Mesenchymal stem cell (in vitro differentiated cells and primary cell): ENCODE measurements around the gene NOL4L.

Source experiments
- DNase-seq: peaks from one replicate; pipeline ENCODE4 v3.0.0-alpha.2; 2013
- H2AFZ ChIP-seq: one replicate; pipeline ENCODE4 v1.6.1; 2013; ENCODE audit warnings: low read depth, mild to moderate bottlenecking, control low read depth, inconsistent platforms, low read length, moderate library complexity
- H2AK5ac ChIP-seq: 2 replicates; pipeline ENCODE4 v1.6.1; 2013; ENCODE audit warnings: low read length, moderate library complexity, mild to moderate bottlenecking, inconsistent platforms; ENCODE audit not compliant: severe bottlenecking
- H2BK120ac ChIP-seq: one replicate; pipeline ENCODE4 v1.6.1; 2013; ENCODE audit warnings: low read depth, mild to moderate bottlenecking, inconsistent platforms, low read length, moderate library complexity
- H2BK12ac ChIP-seq, 2 experiments: one replicate each; pipeline ENCODE4 v1.6.1; 2013; ENCODE audit warnings: inconsistent platforms in 2 of 2, low read length in 2 of 2, mild to moderate bottlenecking in 2 of 2, moderate library complexity in 2 of 2, control low read depth in 1 of 2
- H2BK15ac ChIP-seq: one replicate; pipeline ENCODE4 v1.6.1; 2013; ENCODE audit warnings: mild to moderate bottlenecking, low read depth, inconsistent platforms; ENCODE audit not compliant: poor library complexity, severe bottlenecking
- H2BK5ac ChIP-seq: 2 replicates; pipeline ENCODE4 v1.6.1; 2013; ENCODE audit warnings: low read depth, mild to moderate bottlenecking, low read length, control low read depth, inconsistent platforms; ENCODE audit not compliant: poor library complexity, severe bottlenecking
- H3K14ac ChIP-seq, 2 experiments: one replicate each; pipeline ENCODE4 v1.6.1; 2013; ENCODE audit warnings: inconsistent platforms in 2 of 2, low read length in 2 of 2, control low read depth in 1 of 2, mild to moderate bottlenecking in 1 of 2, moderate library complexity in 1 of 2
- H3K18ac ChIP-seq, 2 experiments: one replicate each; pipeline ENCODE4 v1.6.1; 2013; ENCODE audit warnings: inconsistent platforms in 2 of 2, low read length in 2 of 2, control low read depth in 1 of 2, low read depth in 1 of 2, mild to moderate bottlenecking in 1 of 2
- H3K23ac ChIP-seq, 2 experiments: one replicate each; pipeline ENCODE4 v1.6.1; 2013; ENCODE audit warnings: inconsistent platforms in 2 of 2, low read length in 2 of 2, mild to moderate bottlenecking in 2 of 2, moderate library complexity in 2 of 2, control low read depth in 1 of 2
- H3K27ac ChIP-seq: 2 replicates; pipeline ENCODE4 v1.5.1; 2013; ENCODE audit warnings: mild to moderate bottlenecking, moderate library complexity, low read length, control low read depth, inconsistent platforms; ENCODE audit not compliant: poor library complexity, severe bottlenecking
- H3K27me3 ChIP-seq, 2 experiments: 2 replicates each; pipeline versions ENCODE4 v1.6.1 to v1.7.0; 2013; ENCODE audit warnings: low read length in 2 of 2, mild to moderate bottlenecking in 2 of 2, moderate library complexity in 2 of 2, control low read depth in 1 of 2, inconsistent platforms in 1 of 2; ENCODE audit not compliant: control insufficient read depth in 1 of 2, insufficient read depth in 1 of 2
- H3K36me3 ChIP-seq, 2 experiments: 2 replicates each; pipeline versions ENCODE4 v1.6.1 to v1.7.0; 2013; ENCODE audit warnings: low read length in 2 of 2, control low read depth in 1 of 2, inconsistent platforms in 1 of 2, low read depth in 1 of 2, mild to moderate bottlenecking in 1 of 2; ENCODE audit not compliant: insufficient read depth in 2 of 2, control insufficient read depth in 1 of 2
- H3K4ac ChIP-seq, 2 experiments: one replicate each; pipeline ENCODE4 v1.6.1; 2013; ENCODE audit warnings: inconsistent platforms in 2 of 2, low read length in 2 of 2, mild to moderate bottlenecking in 2 of 2, moderate library complexity in 2 of 2, control low read depth in 1 of 2, low read depth in 1 of 2
- H3K4me1 ChIP-seq: 2 replicates; pipeline ENCODE4 v1.6.1; 2013; ENCODE audit warnings: low read depth, low read length, control low read depth; ENCODE audit not compliant: control insufficient read depth, insufficient read depth
- H3K4me2 ChIP-seq: 2 replicates; pipeline ENCODE4 v1.6.1; 2013; ENCODE audit warnings: low read length, mild to moderate bottlenecking, inconsistent platforms; ENCODE audit not compliant: poor library complexity, severe bottlenecking
- H3K4me3 ChIP-seq, 2 experiments: 2 replicates each; pipeline versions ENCODE4 v1.5.1 to v1.7.0; 2013; ENCODE audit warnings: low read length in 2 of 2, mild to moderate bottlenecking in 2 of 2, control low read depth in 1 of 2, low read depth in 1 of 2; ENCODE audit not compliant: insufficient read depth in 1 of 2
- H3K79me1 ChIP-seq: replicated peaks from 2 replicates; pipeline ENCODE4 v1.6.1; 2013; ENCODE audit warnings: mild to moderate bottlenecking, control low read depth, low read length, inconsistent platforms; ENCODE audit not compliant: poor library complexity, severe bottlenecking
- H3K9ac ChIP-seq: 2 replicates; pipeline ENCODE4 v1.7.0; 2013; ENCODE audit warnings: mild to moderate bottlenecking, low read length, moderate library complexity
- H3K9me3 ChIP-seq: 2 replicates; pipeline ENCODE4 v1.7.0; 2013; ENCODE audit warnings: mild to moderate bottlenecking, low read length; ENCODE audit not compliant: control insufficient read depth
- H4K8ac ChIP-seq: one replicate; pipeline ENCODE4 v1.6.1; 2013; ENCODE audit warnings: inconsistent platforms, mild to moderate bottlenecking, low read length, moderate library complexity
- H4K91ac ChIP-seq: one replicate; pipeline ENCODE4 v1.6.1; 2013; ENCODE audit warnings: mild to moderate bottlenecking, low read length, inconsistent platforms
- WGBS: methylation state at CpG from one replicate; pipeline ENCODE4 v1.1.7; 2013; ENCODE audit warnings: mixed read lengths; 5-methylcytosine and 5-hydroxymethylcytosine counted together

NOL4L gene

DNA sequence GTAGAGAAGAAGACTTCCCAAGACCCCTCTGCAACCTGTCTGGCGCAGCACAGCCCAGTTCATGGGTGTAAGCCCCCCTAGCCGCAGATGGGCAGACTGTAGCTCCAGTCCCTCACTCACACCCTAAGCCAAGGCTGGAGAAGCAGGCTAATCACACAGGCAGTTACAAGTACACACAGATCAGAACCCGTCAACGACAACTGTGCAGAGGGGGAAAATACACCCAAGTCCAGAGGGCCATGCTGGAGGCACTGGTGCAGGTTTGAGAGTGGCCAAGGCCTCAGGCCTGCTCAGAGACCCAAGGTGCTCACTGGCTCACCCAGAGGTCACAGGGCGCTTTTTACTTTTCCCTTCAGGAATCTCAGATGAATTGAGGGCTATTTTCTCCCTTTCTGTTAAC lies 106.1 kb downstream of the NOL4L start:
- Histone ChIP-seq H3K79me1 (no peaks in the 10 kb centered on the region), H3K27ac (no peak overlapping the region), H3K9ac (no peak overlapping the region), H3K4me1 (peaks cover 60% of the 10 kb centered on the region), H2BK5ac (no peak overlapping the region), H3K36me3 (peaks cover 0 to 13% of the 10 kb centered on the region in 2 experiments), H2BK12ac (peak overlapping the region in 1 of 2 experiments; percentile 49), H3K4ac (no peak overlapping the region), H3K18ac (peak overlapping the region; percentile 3 to 5), H4K91ac (no peak overlapping the region), H2AFZ (no peak overlapping the region), H2AK5ac (no peak overlapping the region), H3K4me3 (no peak overlapping the region), H3K27me3 (no peaks in the 10 kb centered on the region), H3K14ac (no peak overlapping the region), H4K8ac (no peak overlapping the region), H3K4me2 (no peak overlapping the region), H3K9me3 (no peaks in the 10 kb centered on the region), H3K23ac (peak overlapping the region in 1 of 2 experiments; percentile 81), H2BK120ac (no peak overlapping the region), H2BK15ac (no peak overlapping the region)
- no peak for DNase-seq
- 92% methylated on average over 4 of the region's 5 CpGs for WGBS

DNA sequence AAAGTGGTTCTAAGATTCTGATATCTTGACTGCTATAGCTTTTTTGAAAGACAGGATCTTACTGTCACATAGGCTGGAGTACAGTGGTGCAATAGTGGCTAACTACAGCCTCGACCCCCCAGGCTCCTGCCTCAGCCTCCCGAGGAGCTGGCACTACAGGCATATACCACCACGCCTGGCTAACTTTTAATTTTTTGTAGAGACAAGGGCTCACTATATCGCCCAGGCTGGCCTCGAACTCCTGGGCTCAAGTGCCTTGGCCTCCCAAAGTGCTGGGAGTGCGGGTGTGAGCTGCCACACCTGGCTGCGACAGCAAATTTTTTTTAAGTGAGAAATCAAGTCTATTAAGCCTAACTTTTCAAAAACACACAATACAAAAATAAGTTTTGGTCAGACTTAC lies 106.6 kb downstream of the NOL4L start:
- H4K8ac ChIP-seq: no peak overlapping the region
- DNase-seq: no peak
- 95% methylated on average over 7 of the region's 7 CpGs for WGBS

DNA sequence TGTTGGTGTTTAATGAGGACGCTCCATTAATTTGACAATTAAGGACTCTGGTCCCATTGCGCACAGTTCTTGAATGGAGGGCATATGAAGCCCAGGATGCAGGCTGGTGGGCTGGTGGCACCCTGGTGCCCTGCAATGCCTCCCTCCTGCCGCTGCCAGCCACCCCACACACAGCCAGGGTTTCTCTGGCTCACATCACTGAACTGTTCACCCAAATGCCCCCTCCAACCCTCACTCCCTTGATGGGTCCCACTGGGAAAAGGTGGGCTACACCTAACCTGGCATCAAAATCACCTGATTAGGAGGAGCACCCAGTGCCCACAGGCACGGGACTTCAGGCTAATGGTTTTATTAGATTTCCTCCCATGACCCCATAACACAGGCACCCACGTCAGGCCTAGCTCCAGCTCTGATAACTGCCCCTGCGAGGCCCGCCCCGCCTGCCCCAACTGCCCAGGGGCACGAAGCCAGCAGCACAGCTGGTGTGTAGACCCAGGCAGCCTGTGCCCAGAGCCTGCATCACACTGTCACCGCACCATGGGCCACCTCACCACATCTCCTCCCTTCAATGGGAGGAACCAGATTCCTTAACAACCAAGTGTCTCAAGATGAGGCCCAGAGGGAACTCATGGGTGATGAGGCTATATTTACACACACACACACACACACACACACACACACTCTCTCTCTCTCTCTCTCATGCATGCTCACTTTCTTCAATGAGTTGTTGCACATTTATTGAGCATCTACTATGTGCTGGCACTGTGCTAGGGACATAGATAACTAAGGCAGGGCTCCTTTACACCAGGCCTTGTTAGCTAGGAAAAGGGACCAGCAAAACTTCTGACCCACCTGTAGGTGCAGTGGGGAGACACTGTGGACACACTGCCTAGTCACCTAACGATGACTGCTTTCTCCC lies 107.3 kb downstream of the NOL4L start:
- Histone ChIP-seq H3K9ac (no peak overlapping the region), H3K4me3 (no peak overlapping the region), H3K4me1 (peaks cover 72% of the 10 kb centered on the region), H3K4ac (no peak overlapping the region), H3K23ac (peak overlapping the region in 1 of 2 experiments; percentile 26), H2AFZ (no peak overlapping the region), H2BK12ac (no peak overlapping the region), H3K36me3 (peaks cover 0 to 25% of the 10 kb centered on the region in 2 experiments), H3K18ac (peak overlapping the region; percentile 34 to 49), H2BK120ac (no peak overlapping the region), H2BK5ac (no peak overlapping the region), H3K4me2 (no peak overlapping the region), H3K79me1 (no peaks in the 10 kb centered on the region), H3K27me3 (no peaks in the 10 kb centered on the region), H2BK15ac (no peak overlapping the region), H3K27ac (no peak overlapping the region), H3K14ac (peak overlapping the region in 1 of 2 experiments; percentile 69), H4K8ac (no peak overlapping the region), H2AK5ac (no peak overlapping the region), H3K9me3 (no peaks in the 10 kb centered on the region), H4K91ac (no peak overlapping the region)
- WGBS: 95% methylated on average over 10 of the region's 11 CpGs
- peak; percentile 50 for DNase-seq

More for the DNA sequence above, 106.6 kb downstream of the NOL4L start:
- no peaks in the 10 kb centered on the region for H3K27me3 ChIP-seq
- H2BK120ac ChIP-seq: no peak overlapping the region
- H3K4ac ChIP-seq: no peak overlapping the region
- no peak overlapping the region for H3K27ac ChIP-seq
- no peak overlapping the region for H2BK5ac ChIP-seq
- no peaks in the 10 kb centered on the region for H3K9me3 ChIP-seq
- H2AFZ ChIP-seq: no peak overlapping the region
- H2AK5ac ChIP-seq: no peak overlapping the region
- no peak overlapping the region for H3K14ac ChIP-seq
- H3K4me1 ChIP-seq: peaks cover 65% of the 10 kb centered on the region
- no peak overlapping the region for H2BK12ac ChIP-seq
- H4K91ac ChIP-seq: no peak overlapping the region
- no peak overlapping the region for H3K4me3 ChIP-seq
- no peak overlapping the region for H3K18ac ChIP-seq
- no peaks in the 10 kb centered on the region for H3K79me1 ChIP-seq
- no peak overlapping the region for H2BK15ac ChIP-seq
- peak overlapping the region in 1 of 2 experiments; percentile 81 for H3K23ac ChIP-seq
- peaks cover 0 to 17% of the 10 kb centered on the region in 2 experiments for H3K36me3 ChIP-seq
- no peak overlapping the region for H3K9ac ChIP-seq
- H3K4me2 ChIP-seq: no peak overlapping the region
